ENCODE results near the gene SYNDIG1. TPM values are rescaled to one million over a fixed set of nuclear protein-coding genes. Genes with fewer than 3 reads are reported as not detected.

The SYNDIG1 gene
- total RNA-seq, 1 experiment from 2014 or later, result not detected

DNA sequence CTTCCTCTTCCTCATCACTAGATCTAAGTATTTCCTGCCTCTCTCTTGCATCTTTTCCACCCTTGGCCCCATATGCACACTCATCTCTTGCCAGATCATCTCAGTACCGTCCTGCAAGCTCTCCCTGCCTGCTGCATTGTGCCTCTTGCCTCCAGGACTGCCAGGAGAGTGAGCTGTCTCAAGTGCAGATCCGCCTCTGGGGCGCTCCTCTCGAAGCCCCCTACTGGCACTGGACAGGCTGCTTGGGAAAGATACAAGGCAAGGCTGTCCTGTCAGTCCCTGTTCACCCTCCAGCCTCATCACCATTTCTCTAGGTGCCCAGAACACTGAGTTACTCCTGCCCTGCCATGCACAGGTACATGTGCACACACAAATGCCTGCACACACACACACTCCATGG lies 10.2 kb downstream of the SYNDIG1 start:
- H3K4me3 Mint-ChIP-seq (ENCODE audit: low read depth, unreplicated experiment), result no peak overlapping the region

GRCh38 chr20:24480509-24480908 lies 11.1 kb downstream of the SYNDIG1 start:
- H3K27ac Mint-ChIP-seq (ENCODE audit: unreplicated experiment), result no peak overlapping the region
- H3K36me3 Mint-ChIP-seq (ENCODE audit: insufficient read depth, unreplicated experiment), result no peaks in the 10 kb centered on the region
- peaks cover 11% of the 10 kb centered on the region for H3K27me3 Mint-ChIP-seq (ENCODE audit: unreplicated experiment)
- no peak for TF ChIP-seq CTCF (IDR thresholded peaks at IDR 0.05; ENCODE audit: unreplicated experiment)
- no peak for DNase-seq
- H3K9me3 Mint-ChIP-seq (ENCODE audit: low read depth, unreplicated experiment), result no peaks in the 10 kb centered on the region
- intact Hi-C loops (cut with micrococcal nuclease; ENCODE audit: unreplicated experiment), result no loop called here
- no TSS peak for BruUV-seq (replicated peaks)
- CTCF ChIA-PET, result no interaction called here
- H3K4me1 Mint-ChIP-seq (ENCODE audit: low read depth, unreplicated experiment), result no peaks in the 10 kb centered on the region
- no peak overlapping the region for H3K4me3 Mint-ChIP-seq (ENCODE audit: low read depth, unreplicated experiment)

More for the DNA sequence above, 10.2 kb downstream of the SYNDIG1 start:
- Mint-ChIP-seq H3K36me3 (ENCODE audit: insufficient read depth, unreplicated experiment) (no peaks in the 10 kb centered on the region), H3K4me1 (ENCODE audit: low read depth, unreplicated experiment) (no peaks in the 10 kb centered on the region), H3K27me3 (ENCODE audit: unreplicated experiment) (peaks cover 11% of the 10 kb centered on the region), H3K9me3 (ENCODE audit: low read depth, unreplicated experiment) (no peaks in the 10 kb centered on the region), H3K27ac (ENCODE audit: unreplicated experiment) (no peak overlapping the region)
- intact Hi-C loops (cut with micrococcal nuclease; ENCODE audit: unreplicated experiment), result no loop called here
- DNase-seq, result no peak
- CTCF ChIA-PET, result no interaction called here
- TF ChIP-seq CTCF (IDR thresholded peaks at IDR 0.05; ENCODE audit: unreplicated experiment), result no peak
- no TSS peak for BruUV-seq (replicated peaks)

DNA sequence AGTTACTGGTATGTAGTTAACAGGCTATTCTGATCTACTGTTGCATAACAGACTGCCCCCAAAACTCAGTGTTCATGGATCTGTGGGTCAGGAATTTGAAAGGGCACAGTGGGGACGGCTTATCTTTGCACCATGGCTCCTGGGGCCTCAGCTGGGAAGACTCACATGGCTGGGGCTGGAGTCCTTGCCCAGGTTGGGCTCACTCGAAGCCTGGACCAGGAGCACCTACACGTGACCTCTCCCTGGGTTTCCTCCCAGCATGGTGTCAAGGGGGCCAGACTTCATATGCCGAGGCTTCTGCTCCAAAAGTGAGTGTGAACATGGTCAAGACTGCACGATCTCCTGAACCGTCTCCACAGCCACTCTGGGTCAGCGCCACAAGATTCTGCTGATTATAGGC lies 11.7 kb downstream of the SYNDIG1 start:
- CTCF ChIA-PET, result no interaction called here
- BruUV-seq (replicated peaks), result no TSS peak
- H3K27ac Mint-ChIP-seq (ENCODE audit: unreplicated experiment), result no peak overlapping the region

GRCh38 chr20:24483435-24484080 lies 14.1 kb downstream of the SYNDIG1 start:
- BruUV-seq (replicated peaks), result no TSS peak
- Mint-ChIP-seq H3K9me3 (ENCODE audit: low read depth, unreplicated experiment) (no peaks in the 10 kb centered on the region), H3K36me3 (ENCODE audit: insufficient read depth, unreplicated experiment) (no peaks in the 10 kb centered on the region), H3K4me1 (ENCODE audit: low read depth, unreplicated experiment) (no peaks in the 10 kb centered on the region), H3K27ac (ENCODE audit: unreplicated experiment) (no peak overlapping the region), H3K4me3 (ENCODE audit: low read depth, unreplicated experiment) (no peak overlapping the region), H3K27me3 (ENCODE audit: unreplicated experiment) (peaks cover 11% of the 10 kb centered on the region)
- no peak for TF ChIP-seq CTCF (IDR thresholded peaks at IDR 0.05; ENCODE audit: unreplicated experiment)
- intact Hi-C loops (cut with micrococcal nuclease; ENCODE audit: unreplicated experiment), result no loop called here
- no peak for DNase-seq
- CTCF ChIA-PET, result no interaction called here

More for the DNA sequence above, 11.7 kb downstream of the SYNDIG1 start:
- Mint-ChIP-seq H3K36me3 (ENCODE audit: insufficient read depth, unreplicated experiment) (no peaks in the 10 kb centered on the region), H3K27me3 (ENCODE audit: unreplicated experiment) (peaks cover 11% of the 10 kb centered on the region), H3K9me3 (ENCODE audit: low read depth, unreplicated experiment) (no peaks in the 10 kb centered on the region), H3K4me3 (ENCODE audit: low read depth, unreplicated experiment) (no peak overlapping the region), H3K4me1 (ENCODE audit: low read depth, unreplicated experiment) (no peaks in the 10 kb centered on the region)
- no peak for DNase-seq
- no peak for TF ChIP-seq CTCF (IDR thresholded peaks at IDR 0.05; ENCODE audit: unreplicated experiment)
- intact Hi-C loops (cut with micrococcal nuclease; ENCODE audit: unreplicated experiment), result no loop called here
